Medulla oblongata (tissue), 1 donor: ENCODE measurements around the gene HSPA4.
"Not testable (repeated sequence)": the region's sequence is repeated elsewhere in the genome, so short reads cannot be mapped to it uniquely, and the experiment has no call there.

Experiments
- DNase-seq: peaks from one replicate; pipeline ENCODE4 v3.0.0-alpha.2; 2015; ENCODE audit errors: extremely low spot score

Gene HSPA4

GRCh38 chr5:133050521-133050920 lies 1.3 kb upstream of the HSPA4 start:
- DNase-seq = no peak

GRCh38 chr5:133051061-133051541 lies 712 bp upstream of the HSPA4 start:
- DNase-seq = no peak

- DNase-seq = peak; percentile 62
Observed at GRCh38 chr5:133052317-133053175, 733 bp downstream of the HSPA4 start.

- no peak for DNase-seq
Observed at GRCh38 chr5:133053448-133053847, 1.6 kb downstream of the HSPA4 start.

- no peak for DNase-seq
Observed at GRCh38 chr5:133054697-133055471, 3.1 kb downstream of the HSPA4 start.

- DNase-seq = no peak
Observed at GRCh38 chr5:133056891-133057290, 5.1 kb downstream of the HSPA4 start.

- no peak for DNase-seq
Observed at GRCh38 chr5:133059621-133060020, 7.8 kb downstream of the HSPA4 start.

- DNase-seq = no peak
Observed at GRCh38 chr5:133062276-133062675, 10.5 kb downstream of the HSPA4 start.

- no peak for DNase-seq
Observed at GRCh38 chr5:133063965-133064364, 12.2 kb downstream of the HSPA4 start.

GRCh38 chr5:133065471-133065870 lies 13.7 kb downstream of the HSPA4 start:
- DNase-seq = no peak

GRCh38 chr5:133066045-133066444 lies 14.2 kb downstream of the HSPA4 start:
- no peak for DNase-seq

GRCh38 chr5:133072021-133072420 lies 20.2 kb downstream of the HSPA4 start:
- no peak for DNase-seq

- DNase-seq = no peak
Observed at GRCh38 chr5:133075572-133076536, 24.0 kb downstream of the HSPA4 start.

- DNase-seq = no peak
Observed at GRCh38 chr5:133079048-133079447, 27.2 kb downstream of the HSPA4 start.

- DNase-seq = no peak
Observed at GRCh38 chr5:133081036-133081435, 29.2 kb downstream of the HSPA4 start.

GRCh38 chr5:133081703-133082102 lies 29.9 kb downstream of the HSPA4 start:
- no peak for DNase-seq

- no peak for DNase-seq
Observed at GRCh38 chr5:133082128-133082527, 30.3 kb downstream of the HSPA4 start.

GRCh38 chr5:133083901-133084300 lies 32.1 kb downstream of the HSPA4 start:
- no peak for DNase-seq

- not testable (repeated sequence) for DNase-seq
Observed at GRCh38 chr5:133085171-133085570, 33.4 kb downstream of the HSPA4 start.

GRCh38 chr5:133086366-133086875 lies 34.6 kb downstream of the HSPA4 start:
- DNase-seq = no peak

GRCh38 chr5:133088064-133088463 lies 36.3 kb downstream of the HSPA4 start:
- DNase-seq = no peak
